NCI-H345 (cell line): ENCODE data around the gene ATAD1.
"Not testable (repeated sequence)": the region's sequence is repeated elsewhere in the genome, so short reads cannot be mapped to it uniquely, and the experiment has no call there.

Experiments used
- DNase-seq: peaks from one replicate; lab custom pipeline; 2025; lab: John Stamatoyannopoulos, UW

ATAD1 gene, protein sequence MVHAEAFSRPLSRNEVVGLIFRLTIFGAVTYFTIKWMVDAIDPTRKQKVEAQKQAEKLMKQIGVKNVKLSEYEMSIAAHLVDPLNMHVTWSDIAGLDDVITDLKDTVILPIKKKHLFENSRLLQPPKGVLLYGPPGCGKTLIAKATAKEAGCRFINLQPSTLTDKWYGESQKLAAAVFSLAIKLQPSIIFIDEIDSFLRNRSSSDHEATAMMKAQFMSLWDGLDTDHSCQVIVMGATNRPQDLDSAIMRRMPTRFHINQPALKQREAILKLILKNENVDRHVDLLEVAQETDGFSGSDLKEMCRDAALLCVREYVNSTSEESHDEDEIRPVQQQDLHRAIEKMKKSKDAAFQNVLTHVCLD

DNA sequence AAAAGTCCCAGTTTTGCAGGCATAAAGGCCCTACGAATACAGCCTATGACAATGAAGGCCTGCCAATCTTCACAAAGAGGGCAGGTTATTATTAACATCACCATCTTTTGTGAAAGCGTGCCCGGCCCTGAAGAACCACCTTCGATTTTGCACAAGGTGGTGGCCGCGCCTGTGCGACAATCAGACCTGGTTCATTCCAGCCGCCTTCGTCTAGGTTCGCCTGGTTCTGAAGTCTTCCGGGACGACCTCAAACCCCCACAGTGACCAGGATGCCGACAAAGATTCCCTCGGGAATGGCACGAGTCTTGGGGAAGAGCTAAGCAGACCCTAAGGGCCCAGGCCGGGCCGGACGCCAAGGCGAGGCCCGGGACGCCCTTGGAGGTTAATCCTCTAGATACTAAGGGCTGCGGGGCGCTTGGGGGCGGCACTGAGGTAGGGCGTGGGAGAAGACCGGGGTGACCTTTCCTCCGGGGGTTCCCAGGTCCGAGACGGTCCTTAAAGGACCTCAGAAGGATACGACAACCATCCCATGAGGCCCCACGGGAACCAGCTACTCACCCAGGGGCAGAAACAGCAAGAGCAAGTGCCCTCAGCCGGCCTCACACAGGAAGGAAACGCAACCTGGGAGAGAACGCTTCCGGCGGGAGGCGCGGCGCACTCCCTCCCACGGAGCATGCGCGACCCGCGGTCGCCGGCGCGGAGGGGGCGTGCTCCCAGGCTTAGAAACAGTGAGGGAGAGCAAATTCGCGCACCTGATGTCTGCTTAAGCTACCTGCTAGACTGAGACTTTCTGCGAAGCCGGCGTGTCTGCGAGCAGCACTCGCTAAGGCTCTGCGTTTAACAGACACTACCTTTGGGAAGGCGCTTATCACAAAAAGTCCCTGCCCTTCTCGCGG, at the start of gene ATAD1:
ATAD1 (minus strand) TSS at position 618 of the 896 bp plus-strand sequence. CDS start 3,627 bp downstream, outside the sequence.
- DNase-seq = peak; percentile 83

DNA sequence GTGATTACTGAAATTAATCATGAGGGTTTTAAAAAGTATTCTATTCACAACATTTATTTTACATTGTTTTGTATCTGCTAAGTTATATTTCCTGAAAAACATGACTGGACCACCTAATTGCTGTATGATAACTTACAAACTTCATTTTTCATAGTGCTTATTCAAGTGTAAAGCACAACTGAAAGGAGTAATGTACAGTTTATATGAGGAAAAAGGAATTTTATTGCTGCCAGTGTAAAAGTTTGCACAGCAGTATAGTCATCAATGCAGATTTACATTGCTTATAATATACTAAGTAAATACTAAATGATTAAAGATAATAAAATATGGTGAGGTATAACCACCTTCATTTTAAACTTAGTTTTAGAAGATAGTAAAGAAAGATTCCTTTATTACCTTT, 49.4 kb upstream of the ATAD1 start:
- no peak for DNase-seq

DNA sequence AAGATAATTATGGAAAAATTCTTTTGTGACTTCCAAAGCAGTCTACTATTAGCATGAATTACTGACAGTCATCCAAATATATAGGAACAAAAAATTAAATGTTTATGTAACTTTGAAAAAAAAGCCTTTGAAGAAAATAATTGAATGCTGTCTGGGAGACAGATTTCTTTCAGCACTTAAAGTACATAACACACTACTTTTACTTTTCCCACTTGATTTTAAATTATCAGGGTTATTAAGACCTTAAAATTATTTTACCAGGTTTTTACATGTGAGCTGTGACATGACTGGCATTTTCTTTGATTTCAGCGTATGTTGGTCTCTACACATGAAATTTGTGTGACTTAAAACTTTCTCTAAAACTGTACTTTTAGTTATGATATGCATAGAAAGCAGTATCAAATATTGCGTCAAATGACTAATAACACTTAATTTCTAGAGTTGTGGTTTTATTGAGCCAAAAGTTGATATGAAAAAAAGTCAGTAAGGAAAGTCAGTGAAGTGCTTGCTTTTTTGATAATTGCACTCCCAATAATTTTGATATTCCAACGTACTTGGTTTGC, 48.5 kb upstream of the ATAD1 start:
- no peak for DNase-seq

DNA sequence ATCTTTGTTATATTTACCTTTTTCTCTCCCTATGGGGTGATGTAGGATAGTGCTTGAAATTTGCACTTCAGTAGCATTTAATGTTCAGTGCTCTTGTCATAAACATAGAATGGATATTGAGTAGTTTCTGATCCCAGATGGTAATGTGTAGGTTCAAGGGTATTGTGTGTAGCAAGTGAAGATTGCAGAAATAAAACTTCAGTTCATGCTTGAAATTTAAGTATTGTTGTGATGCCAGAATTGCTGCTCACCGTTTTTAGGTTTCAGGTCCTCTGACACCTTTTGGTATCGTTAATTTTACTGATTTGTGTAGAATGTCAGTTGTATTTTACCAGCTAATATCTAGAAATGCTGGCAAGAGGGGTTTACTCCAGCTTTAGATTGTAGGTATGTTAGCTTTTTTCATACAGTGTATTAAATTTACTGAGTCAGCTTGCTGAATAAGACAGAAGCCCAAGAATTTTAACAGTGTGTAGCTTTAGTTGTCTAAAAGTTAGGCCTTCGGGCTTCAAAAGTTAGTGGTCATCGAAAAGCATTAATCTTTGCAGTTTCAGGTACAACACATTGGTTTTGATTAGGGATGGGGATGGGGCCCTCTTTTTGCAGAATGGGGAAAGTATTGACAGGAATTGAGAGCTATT, 47.3 kb upstream of the ATAD1 start:
- DNase-seq = no peak

DNA sequence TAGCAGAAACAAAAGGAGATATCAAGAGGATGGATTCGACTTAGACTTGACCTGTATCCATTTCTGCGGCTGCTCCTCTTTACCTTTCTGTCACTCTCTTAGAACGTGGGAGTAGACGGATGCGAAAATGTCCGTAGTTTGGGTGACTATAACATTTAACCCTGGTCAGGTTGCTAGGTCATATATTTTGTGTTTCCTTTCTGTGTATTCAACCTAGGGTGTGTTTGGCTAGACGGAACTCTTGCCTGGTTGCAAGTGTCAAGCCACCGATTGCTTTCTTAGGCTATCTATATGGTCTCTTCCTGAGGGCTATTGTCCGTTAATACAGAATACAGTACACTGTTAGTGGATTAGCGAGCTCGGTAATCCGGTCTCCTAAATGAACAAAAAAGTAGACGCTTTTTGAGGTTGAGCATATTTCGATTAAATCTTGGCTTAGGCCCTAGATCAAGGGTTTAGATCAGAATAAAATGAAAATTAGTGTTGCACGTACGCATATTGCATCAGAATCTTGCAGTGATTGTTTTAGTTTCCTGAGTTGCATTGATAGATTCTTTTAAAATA, 46.6 kb upstream of the ATAD1 start:
- DNase-seq = no peak

DNA sequence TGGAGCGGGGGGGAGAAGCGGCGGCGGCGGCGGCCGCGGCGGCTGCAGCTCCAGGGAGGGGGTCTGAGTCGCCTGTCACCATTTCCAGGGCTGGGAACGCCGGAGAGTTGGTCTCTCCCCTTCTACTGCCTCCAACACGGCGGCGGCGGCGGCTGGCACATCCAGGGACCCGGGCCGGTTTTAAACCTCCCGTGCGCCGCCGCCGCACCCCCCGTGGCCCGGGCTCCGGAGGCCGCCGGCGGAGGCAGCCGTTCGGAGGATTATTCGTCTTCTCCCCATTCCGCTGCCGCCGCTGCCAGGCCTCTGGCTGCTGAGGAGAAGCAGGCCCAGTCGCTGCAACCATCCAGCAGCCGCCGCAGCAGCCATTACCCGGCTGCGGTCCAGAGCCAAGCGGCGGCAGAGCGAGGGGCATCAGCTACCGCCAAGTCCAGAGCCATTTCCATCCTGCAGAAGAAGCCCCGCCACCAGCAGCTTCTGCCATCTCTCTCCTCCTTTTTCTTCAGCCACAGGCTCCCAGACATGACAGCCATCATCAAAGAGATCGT, 46.0 kb upstream of the ATAD1 start:
- not testable (repeated sequence) for DNase-seq

DNA sequence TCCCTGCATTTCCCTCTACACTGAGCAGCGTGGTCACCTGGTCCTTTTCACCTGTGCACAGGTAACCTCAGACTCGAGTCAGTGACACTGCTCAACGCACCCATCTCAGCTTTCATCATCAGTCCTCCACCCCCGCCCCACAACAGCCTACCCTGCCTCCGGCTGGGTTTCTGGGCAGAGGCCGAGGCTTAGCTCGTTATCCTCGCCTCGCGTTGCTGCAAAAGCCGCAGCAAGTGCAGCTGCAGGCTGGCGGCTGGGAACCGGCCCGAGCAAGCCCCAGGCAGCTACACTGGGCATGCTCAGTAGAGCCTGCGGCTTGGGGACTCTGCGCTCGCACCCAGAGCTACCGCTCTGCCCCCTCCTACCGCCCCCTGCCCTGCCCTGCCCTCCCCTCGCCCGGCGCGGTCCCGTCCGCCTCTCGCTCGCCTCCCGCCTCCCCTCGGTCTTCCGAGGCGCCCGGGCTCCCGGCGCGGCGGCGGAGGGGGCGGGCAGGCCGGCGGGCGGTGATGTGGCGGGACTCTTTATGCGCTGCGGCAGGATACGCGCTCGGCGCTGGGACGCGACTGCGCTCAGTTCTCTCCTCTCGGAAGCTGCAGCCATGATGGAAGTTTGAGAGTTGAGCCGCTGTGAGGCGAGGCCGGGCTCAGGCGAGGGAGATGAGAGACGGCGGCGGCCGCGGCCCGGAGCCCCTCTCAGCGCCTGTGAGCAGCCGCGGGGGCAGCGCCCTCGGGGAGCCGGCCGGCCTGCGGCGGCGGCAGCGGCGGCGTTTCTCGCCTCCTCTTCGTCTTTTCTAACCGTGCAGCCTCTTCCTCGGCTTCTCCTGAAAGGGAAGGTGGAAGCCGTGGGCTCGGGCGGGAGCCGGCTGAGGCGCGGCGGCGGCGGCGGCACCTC, 45.3 kb upstream of the ATAD1 start, which contains the start of the genes KLLN and PTEN:
KLLN (minus strand) TSS at position 481 of the 891 bp plus-strand sequence. CDS start 1,046 bp downstream, outside the sequence.
PTEN (plus strand) TSS at position 573 of the 891 bp plus-strand sequence. CDS start 845 bp downstream, outside the sequence.
- DNase-seq = peak; percentile 84

DNA sequence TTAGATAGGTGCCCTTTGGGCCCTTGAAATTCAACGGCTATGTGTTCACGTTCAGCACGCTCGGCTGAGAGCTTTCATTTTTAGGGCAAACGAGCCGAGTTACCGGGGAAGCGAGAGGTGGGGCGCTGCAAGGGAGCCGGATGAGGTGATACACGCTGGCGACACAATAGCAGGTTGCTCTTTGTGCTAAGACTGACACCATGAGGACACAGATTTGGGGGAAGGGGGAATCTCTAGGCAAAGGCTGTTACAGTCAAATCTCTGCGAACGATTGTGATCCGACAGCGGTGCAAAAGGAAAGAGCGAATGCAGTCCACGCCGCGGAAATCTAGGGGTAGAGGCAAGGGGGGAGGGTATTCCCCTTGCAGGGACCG, 44.6 kb upstream of the ATAD1 start:
- peak; percentile 66 for DNase-seq

DNA sequence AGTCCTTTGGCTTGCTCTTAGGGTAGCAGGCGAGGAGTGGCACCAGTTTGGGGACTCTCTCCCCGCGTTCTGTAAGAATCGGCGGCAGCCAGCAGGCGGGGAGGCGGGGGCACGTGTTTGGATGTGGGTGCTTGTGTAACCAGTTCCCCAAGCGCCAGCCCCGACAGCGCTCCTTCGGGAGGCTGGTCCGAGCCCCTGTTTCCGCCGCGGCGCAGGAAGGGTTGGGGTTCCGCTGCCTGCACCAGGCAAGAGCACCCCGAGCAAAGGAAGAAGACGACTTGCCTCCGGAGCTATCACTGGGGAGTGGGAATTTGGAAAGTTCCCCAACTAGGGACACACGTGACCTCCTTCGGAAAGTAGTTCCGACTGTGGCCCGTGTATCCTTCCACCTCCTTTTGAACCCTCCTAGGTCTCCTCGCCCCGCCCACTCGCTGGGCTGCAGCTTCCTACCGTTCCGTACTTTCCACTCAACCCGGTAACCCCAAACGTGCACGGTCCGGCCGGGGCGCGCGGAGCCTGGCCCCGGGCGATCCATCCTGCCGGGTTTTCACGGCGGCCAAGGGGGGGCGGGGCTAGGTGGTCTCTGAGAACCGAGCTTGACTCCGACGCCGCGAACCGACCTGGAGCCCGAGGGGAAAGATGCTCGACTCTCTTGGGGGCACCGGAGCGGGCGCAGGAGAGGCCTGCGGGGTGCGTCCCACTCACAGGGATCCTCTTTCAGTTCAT, 44.1 kb upstream of the ATAD1 start:
- peak; percentile 66 for DNase-seq

DNA sequence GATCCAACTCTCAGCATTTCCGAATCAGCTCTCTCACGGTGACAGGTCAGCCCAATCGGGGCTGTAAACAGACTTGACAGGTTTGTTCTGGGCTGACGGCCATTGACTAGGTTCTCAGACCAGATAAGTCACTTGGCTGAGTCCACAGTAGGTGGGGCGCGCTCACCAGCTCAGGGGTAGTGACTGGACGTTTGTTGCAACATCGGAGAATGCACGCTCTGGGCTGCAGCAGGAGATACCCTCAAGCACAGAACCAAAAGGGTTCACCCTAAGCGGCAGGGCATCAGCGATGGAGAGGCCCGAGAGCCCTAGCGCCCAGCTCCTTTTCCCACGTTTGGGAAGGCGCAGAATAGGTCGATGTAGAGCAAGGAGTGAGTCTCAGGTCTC, 43.5 kb upstream of the ATAD1 start:
- DNase-seq = no peak

DNA sequence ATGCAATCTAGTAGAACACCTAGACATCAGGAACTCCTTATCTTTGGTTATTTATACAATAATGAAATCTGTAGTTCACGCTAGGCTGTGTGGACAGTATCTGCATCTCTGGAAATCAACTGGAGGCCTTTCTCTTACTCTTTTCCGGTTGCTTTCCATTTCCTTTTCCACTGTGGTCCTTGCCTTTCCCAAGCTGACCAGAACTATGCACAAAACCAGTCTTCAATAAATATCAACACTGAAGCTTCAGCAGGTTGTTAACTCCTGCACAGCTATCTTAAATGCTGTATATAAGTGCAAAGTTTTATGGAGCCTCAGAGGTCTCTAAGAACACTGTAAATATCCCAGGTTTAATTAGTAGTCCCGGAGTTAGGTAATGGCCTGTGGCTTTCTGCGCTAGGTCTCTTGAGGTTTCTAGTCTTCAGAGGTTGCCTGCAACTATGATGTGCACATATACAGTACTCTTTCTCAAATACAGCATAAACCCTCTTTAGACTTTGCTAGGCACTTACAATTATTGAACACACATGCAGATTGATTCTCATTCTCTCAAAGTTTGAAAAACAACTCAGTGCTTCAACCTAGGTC, 42.9 kb upstream of the ATAD1 start:
- no peak for DNase-seq

DNA sequence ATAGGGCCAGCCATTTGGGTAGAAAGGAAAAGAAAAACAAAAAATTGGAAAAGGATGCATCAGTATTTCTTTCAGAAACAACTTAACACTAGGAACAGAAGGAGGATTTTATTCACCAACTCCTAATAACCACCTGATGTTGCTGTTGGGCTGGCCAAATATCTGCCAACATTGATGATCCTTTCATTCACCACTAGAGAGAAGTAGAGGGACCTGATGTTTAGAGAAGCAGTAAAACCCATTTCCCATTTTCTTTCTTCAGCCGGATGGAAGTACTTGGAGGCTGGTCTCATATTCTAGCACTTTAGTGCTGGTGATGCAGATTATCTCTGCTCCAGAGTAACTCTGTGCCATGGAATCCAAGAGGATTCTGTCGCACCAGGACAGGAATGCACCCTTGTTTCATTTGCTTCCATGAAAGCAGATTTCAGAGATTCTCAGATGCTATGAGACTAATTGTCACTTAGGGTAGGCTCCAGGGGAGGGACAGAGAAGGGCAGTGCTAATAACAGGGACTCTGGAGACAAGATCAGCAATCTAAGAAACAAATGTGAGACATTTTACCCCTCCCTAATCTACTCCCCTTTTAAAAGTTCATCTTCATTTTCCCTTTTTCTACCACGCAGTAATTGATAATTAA, 42.2 kb upstream of the ATAD1 start:
- DNase-seq = peak; percentile 43

DNA sequence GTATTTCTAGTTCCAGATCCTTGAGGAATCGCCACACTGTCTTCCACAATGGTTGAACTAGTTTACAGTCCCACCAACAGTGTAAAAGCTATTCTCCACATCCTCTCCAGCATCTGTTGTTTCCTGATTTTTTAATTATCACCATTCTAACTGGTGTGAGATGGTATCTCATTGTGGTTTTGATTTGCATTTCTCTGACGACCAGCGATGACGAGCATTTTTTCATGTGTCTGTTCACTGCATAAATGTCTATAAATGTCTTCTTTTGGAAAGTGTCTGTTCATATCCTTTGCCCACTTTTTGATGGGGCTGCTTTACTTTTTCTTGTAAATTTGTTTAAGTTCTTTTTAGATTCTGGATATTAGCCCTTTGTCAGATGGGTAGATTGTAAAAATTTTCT, 37.6 kb upstream of the ATAD1 start:
- DNase-seq = not testable (repeated sequence)

DNA sequence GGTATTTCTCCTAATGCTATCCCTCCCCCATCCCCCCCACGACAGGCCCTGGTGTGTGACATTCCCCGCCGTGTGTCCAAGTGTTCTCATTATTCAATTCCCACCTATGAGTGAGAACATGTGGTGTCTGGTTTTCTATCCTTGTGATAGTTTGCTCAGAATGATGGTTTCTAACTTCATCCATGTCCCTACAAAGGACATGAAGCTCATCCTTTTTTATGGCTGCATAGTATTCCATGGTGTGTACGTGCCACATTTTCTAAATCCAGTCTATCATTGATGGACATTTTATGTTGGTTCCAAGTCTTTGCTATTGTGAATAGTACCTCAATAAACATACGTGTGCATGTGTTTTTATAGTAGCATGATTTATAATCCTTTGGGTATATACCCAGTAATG, 37.2 kb upstream of the ATAD1 start:
- not testable (repeated sequence) for DNase-seq

DNA sequence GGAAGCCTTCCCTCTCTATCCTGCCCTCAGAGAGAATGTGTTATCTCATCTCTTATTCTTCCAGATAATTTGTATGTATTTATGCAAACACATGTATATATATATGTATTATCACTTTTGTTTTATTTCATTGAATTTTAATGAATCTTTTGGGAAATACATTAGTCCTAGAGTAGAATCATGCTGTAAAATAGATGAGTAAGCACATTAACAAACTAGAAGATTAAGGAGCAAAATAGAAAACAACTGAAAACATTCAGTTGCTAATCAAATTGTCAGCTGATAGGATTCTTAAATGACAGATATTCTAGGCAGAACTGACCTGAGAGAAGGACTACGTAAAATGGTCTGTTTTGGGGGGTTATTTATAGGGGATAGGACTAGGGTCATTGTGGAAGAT, 34.1 kb upstream of the ATAD1 start:
- no peak for DNase-seq

DNA sequence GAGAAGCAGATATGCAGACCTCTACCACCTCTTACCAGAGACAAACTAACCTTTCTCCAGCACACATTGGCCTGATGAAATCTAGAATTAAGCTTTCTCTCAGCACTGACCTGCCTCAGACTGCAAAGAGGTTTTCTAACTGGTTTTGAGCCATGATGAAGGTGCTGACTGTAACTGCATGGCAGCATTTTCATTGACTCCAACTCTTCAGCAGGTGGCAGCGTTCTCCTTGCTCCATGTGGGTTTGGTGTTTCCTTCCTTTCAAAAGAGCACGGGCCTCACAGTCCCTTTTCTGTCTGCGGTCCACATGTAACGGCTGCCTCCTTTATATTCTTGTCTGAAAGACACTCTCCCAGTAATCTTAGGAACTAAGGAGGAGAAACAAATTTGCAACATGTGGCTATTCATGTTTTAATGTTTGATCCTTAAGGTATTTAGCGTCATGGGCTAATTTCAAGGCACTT, 32.7 kb upstream of the ATAD1 start:
- peak; percentile 51 for DNase-seq

DNA sequence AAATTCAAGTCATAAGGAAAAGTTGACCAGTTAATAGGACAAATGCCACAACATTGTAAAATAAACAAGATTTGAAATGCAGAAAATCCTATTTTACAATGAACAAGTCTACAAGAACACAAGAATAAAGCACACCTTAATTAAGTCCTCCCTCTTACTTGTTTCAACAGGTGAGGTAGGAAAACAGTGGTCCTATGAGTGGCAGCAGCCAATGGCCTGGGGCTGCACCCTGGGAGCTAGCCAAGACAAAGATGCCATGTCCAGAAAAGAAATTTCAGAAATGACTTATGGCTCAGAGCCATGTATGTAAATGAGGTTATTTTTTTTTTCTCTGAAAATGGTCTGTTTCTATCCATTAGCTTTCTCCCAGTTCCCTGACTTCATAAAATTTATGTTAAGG, 31.0 kb upstream of the ATAD1 start:
- DNase-seq = no peak

DNA sequence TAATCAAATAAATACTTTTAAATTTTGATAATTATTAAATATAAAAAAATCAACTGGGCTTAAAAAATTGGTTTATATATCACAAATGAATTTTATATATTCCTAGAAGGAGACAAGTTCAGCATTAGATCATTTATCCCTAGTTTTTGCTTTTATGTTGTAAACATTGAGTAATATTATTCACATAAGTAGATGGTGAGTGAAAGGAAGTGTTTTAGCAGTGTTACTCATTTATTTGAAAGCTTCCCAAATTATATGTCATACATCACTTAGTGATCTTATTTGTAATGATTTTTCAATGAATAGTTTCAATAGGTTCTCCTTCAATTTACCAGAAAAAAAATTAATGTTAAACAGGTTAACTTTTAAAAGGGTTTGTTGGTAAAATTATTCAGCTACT, 29.5 kb upstream of the ATAD1 start:
- no peak for DNase-seq

DNA sequence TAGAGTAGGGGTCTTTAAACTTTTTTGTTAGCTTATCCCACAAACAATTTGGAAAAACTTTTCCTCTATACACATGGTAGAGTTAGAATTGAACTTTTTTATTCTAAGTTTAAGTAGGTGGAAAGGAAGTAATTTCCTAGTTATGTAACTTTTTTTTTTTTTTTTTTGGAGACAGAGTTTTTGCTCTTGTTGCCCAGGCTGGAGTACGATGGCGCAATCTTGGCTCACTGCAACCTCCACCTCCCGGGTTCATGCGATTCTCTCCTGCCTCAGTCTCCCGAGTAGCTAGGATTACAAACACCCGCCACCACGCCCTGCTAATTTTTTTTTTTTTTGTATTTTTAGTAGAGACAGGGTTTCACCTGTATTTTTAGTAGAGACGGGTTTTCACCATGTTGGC, 28.7 kb upstream of the ATAD1 start:
- DNase-seq = not testable (repeated sequence)
